AG10803 (cell line): ENCODE data around the gene FBN1.

Source experiments
- DNase-seq: peaks from one replicate; pipeline ENCODE4 v3.0.0; 2010; ENCODE audit warnings: low read depth
- H3K4me3 ChIP-seq: 2 replicates; pipeline ENCODE4 v1.5.1; 2011; ENCODE audit warnings: mild to moderate bottlenecking, low read length, control low read depth
- TF ChIP-seq, protein P1 (sequence below): conservative IDR thresholded peaks from 2 replicates; pipeline ENCODE4 v1.5.1; 2011; ENCODE audit warnings: mild to moderate bottlenecking, low read length, control low read depth, inconsistent platforms

FBN1 gene

DNA sequence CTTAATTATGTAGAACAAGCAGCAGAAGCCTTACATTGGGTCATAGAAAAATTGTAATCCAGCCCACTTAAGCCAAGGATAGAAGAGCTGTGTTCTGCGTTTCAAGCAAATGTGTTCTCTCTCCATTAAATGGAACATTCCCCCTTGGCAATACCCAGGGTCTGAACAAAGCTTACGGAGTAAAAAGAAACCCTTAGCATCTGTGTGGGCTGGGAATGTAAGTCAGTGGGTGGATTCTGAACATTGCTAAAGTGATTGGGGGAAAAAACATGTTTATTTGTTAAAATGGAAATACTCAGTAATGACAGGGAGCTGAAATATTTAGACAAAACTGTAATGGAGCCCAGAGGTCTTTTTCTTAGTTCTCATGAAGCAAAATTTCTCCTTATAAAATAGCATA is 166.9 kb downstream of the FBN1 start:
- no peak for DNase-seq
- TF ChIP-seq, protein P1, sequence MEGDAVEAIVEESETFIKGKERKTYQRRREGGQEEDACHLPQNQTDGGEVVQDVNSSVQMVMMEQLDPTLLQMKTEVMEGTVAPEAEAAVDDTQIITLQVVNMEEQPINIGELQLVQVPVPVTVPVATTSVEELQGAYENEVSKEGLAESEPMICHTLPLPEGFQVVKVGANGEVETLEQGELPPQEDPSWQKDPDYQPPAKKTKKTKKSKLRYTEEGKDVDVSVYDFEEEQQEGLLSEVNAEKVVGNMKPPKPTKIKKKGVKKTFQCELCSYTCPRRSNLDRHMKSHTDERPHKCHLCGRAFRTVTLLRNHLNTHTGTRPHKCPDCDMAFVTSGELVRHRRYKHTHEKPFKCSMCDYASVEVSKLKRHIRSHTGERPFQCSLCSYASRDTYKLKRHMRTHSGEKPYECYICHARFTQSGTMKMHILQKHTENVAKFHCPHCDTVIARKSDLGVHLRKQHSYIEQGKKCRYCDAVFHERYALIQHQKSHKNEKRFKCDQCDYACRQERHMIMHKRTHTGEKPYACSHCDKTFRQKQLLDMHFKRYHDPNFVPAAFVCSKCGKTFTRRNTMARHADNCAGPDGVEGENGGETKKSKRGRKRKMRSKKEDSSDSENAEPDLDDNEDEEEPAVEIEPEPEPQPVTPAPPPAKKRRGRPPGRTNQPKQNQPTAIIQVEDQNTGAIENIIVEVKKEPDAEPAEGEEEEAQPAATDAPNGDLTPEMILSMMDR = no peak
- no peak overlapping the region for H3K4me3 ChIP-seq

- no peak overlapping the region for H3K4me3 ChIP-seq
- DNase-seq = no peak
- TF ChIP-seq, protein P1 = no peak
These were observed 167.6 kb downstream of the FBN1 start for GRCh38 chr15:48477795-48478360.

GRCh38 chr15:48475600-48476395 is 169.7 kb downstream of the FBN1 start:
- DNase-seq = peak; percentile 35
- H3K4me3 ChIP-seq = no peak overlapping the region
- TF ChIP-seq, protein P1 = no peak

DNA sequence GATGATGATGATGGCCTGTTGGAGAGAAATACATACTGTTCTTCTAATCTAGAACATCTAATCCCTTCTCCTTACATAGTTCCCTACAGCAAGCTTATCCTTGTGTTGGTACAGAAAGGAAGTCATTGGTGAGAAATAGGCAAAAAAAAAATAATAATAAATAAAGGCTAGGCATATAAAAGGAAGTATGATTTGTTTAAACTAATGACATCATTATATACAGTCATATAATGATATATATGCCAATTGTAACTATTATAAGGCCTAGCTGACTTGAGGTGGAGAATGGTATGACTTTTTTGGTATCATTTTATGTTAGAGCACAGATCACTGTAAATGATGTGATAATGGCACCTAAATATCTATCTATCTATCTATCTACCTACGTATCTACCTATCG is 171.8 kb downstream of the FBN1 start:
- no peak overlapping the region for H3K4me3 ChIP-seq
- TF ChIP-seq, protein P1 = no peak
- no peak for DNase-seq

DNA sequence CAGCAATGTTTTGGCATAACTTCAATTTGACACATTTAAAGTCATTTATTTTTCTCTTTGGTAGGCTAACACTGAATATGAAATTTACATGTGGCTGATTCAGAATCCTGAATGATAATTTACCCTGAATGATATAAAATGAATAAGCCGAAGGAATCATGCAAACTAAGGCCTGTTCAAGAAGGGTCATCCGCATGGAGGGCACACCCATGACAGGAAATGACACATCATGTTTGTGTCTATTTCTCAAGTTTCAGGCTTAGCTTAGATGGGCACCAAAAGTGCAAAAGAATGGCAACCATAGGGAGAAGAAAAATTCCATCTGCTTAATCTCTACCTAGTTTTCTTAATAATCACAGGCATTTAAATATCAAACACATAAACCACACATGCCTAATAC is 172.8 kb downstream of the FBN1 start:
- TF ChIP-seq, protein P1 = no peak

GRCh38 chr15:48471073-48471472 is 174.4 kb downstream of the FBN1 start:
- DNase-seq = peak; percentile 44
- TF ChIP-seq, protein P1 = no peak
- no peak overlapping the region for H3K4me3 ChIP-seq

More for the DNA sequence above, 172.8 kb downstream of the FBN1 start:
- no peak overlapping the region for H3K4me3 ChIP-seq
- peak; percentile 56 for DNase-seq

DNA sequence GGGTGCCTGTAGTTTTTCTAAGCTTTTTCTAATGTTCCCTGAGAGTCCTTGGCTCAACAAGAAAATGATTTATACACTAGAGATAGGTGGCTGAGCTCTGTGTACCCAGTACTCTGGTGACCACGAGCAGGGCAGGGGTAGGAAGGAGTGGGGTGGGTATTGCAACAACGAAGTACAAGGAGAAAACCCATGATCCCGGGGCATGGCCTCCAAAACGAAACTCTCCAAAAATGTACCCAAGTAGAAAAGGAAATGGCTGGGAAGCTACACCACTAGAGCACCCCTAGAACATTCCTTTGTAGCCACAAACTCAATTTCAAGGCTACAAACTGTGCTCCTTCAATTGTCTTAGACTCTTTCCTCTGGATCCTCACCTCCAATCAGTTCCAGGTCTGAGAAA is 175.4 kb downstream of the FBN1 start:
- TF ChIP-seq, protein P1 = no peak
- DNase-seq = no peak
- H3K4me3 ChIP-seq = no peak overlapping the region
